ENCODE results near the gene TEDC2.

TEDC2 gene

GRCh38 chr16:2489581-2489980 is 29.7 kb downstream of the TEDC2 start:
- H3K27ac ChIP-seq, result no peak overlapping the region
- no peak overlapping the region for H3K4me3 ChIP-seq (ENCODE audit: low read depth, low read length)
- H3K27me3 ChIP-seq (ENCODE audit: insufficient read depth, low read depth, severe bottlenecking), result no peaks in the 10 kb centered on the region
- H3K9me3 ChIP-seq (ENCODE audit: severe bottlenecking), result no peaks in the 10 kb centered on the region
- DNase-seq, result no peak
- peaks cover 13% of the 10 kb centered on the region for H3K36me3 ChIP-seq
- no peak for TF ChIP-seq CTCF (IDR thresholded peaks at IDR 0.05; ENCODE audit: low read depth, low read length)

- Histone ChIP-seq H3K27ac (0 out of 2 replicates have a peak overlapping the region, but pooled peaks have one; percentile 4), H3K4me3 (ENCODE audit: low read depth, low read length) (no peak overlapping the region), H3K27me3 (ENCODE audit: insufficient read depth, low read depth, severe bottlenecking) (no peaks in the 10 kb centered on the region), H3K36me3 (peaks cover 13% of the 10 kb centered on the region), H3K9me3 (ENCODE audit: severe bottlenecking) (no peaks in the 10 kb centered on the region)
- no peak for TF ChIP-seq CTCF (IDR thresholded peaks at IDR 0.05; ENCODE audit: low read depth, low read length)
- peak; percentile 46 for DNase-seq
Observed at GRCh38 chr16:2490190-2491105, 30.5 kb downstream of the TEDC2 start.

GRCh38 chr16:2492292-2492691 is 32.4 kb downstream of the TEDC2 start:
- H3K4me3 ChIP-seq (ENCODE audit: low read depth, low read length), result no peak overlapping the region
- H3K9me3 ChIP-seq (ENCODE audit: severe bottlenecking), result no peaks in the 10 kb centered on the region
- DNase-seq, result no peak
- peaks cover 25% of the 10 kb centered on the region for H3K36me3 ChIP-seq
- no peak overlapping the region for H3K27ac ChIP-seq
- TF ChIP-seq CTCF (IDR thresholded peaks at IDR 0.05; ENCODE audit: low read depth, low read length), result no peak
- H3K27me3 ChIP-seq (ENCODE audit: insufficient read depth, low read depth, severe bottlenecking), result no peaks in the 10 kb centered on the region

GRCh38 chr16:2493605-2494004 is 33.7 kb downstream of the TEDC2 start:
- no peaks in the 10 kb centered on the region for H3K9me3 ChIP-seq (ENCODE audit: severe bottlenecking)
- no peak overlapping the region for H3K4me3 ChIP-seq (ENCODE audit: low read depth, low read length)
- peaks cover 38% of the 10 kb centered on the region for H3K36me3 ChIP-seq
- no peak for DNase-seq
- H3K27ac ChIP-seq, result no peak overlapping the region
- no peak for TF ChIP-seq CTCF (IDR thresholded peaks at IDR 0.05; ENCODE audit: low read depth, low read length)
- no peaks in the 10 kb centered on the region for H3K27me3 ChIP-seq (ENCODE audit: insufficient read depth, low read depth, severe bottlenecking)

- Histone ChIP-seq H3K9me3 (ENCODE audit: severe bottlenecking) (no peaks in the 10 kb centered on the region), H3K27me3 (ENCODE audit: insufficient read depth, low read depth, severe bottlenecking) (no peaks in the 10 kb centered on the region), H3K27ac (no peak overlapping the region), H3K36me3 (peaks cover 46% of the 10 kb centered on the region), H3K4me3 (ENCODE audit: low read depth, low read length) (no peak overlapping the region)
- TF ChIP-seq CTCF (IDR thresholded peaks at IDR 0.05; ENCODE audit: low read depth, low read length), result no peak
- DNase-seq, result no peak
Observed at GRCh38 chr16:2494616-2495015, 34.7 kb downstream of the TEDC2 start.

Measured in WERI-Rb-1 (cell line).